GM13977 (cell line): ENCODE results near the gene GZF1.

Source experiments
- DNase-seq: peaks from one replicate; pipeline ENCODE4 v3.0.0; 2012; ENCODE audit warnings: low spot score
- CTCF ChIP-seq: IDR thresholded peaks from 2 replicates; pipeline ENCODE4 v1.5.1; 2012; ENCODE audit warnings: mild to moderate bottlenecking, control low read depth; ENCODE audit not compliant: insufficient read depth; ENCODE audit errors: extremely low read depth, missing control alignments
- in situ Hi-C: fragments of 300-500 bp; cut with MboI; formaldehyde crosslinking; loops from one replicate; pipeline ENCODE4 v1.12.0; 2022; ENCODE audit warnings: low sequenced_read_pairs, low pct_unique_long_range_greater_than_20kb, mixed read lengths, inconsistent platforms; ENCODE audit not compliant: unreplicated experiment

Gene GZF1

GRCh38 chr20:23386304-23387117, 24.5 kb downstream of the GZF1 start:
- no peak for TF ChIP-seq CTCF
- in situ Hi-C loops = no loop called here
- DNase-seq = no peak

GRCh38 chr20:23387118-23387443, 25.1 kb downstream of the GZF1 start:
- in situ Hi-C loops = no loop called here
- no peak for DNase-seq
- no peak for TF ChIP-seq CTCF

DNA sequence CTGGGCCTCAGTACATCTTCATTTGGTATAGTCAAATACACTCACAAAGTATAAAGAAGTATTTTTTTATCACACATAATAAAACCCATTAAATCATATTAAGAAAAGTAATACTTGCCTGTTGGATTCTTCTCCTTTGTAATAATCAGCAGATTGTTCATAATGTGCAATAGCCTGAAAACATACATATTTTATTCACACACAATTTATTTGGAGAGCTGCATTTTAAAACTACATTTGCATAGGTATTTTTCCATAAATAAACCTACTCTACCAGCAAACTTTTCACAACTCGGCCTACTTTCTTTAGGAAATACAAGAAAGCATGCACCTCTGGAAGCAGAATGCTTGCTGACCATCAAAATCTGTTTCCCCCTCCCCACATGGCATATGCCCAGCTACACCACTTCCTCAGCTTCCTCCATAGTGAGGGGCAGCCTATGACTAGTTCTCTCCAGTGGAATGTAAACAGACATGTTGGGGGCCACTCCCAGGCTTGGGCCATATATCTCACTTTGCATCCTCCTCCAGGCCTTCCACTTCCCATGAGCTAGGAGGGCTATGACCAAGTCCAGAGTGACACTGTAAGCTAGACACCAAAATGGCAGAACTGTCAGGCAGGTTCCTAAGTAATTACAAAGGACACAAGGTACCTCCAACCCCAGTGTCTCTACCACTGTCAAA, 28.3 kb downstream of the GZF1 start:
- in situ Hi-C loops = no loop called here
- DNase-seq = no peak
- no peak for TF ChIP-seq CTCF

DNA sequence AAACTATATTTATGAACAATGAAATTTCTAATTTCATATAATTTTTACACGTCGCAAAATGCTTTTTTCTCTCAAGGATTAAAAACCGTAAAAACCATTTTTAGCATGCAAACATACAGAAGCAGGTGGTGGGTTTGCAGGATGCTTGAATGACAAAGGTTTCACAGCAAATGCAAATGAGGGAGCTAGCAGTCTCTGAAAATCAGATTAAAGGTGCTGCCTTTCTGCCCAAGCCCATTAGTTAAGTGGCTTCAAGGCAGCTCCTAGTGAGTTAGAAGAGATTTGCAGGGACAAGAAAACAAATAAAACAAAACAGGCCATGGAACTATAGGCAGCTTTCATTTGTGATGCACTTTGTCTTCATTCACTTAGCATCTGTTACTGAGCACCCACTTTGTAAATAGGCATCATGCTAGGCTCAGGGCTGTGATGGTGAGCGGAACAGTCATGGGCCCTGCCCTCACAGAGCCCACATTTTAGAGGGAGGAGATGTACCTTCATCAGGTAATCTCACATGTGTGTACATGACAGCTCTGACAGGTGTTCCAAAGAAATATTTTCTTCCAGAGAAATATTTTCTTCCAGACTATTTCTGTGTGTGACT, 29.8 kb downstream of the GZF1 start:
- no peak for TF ChIP-seq CTCF
- no peak for DNase-seq
- in situ Hi-C loops = no loop called here

DNA sequence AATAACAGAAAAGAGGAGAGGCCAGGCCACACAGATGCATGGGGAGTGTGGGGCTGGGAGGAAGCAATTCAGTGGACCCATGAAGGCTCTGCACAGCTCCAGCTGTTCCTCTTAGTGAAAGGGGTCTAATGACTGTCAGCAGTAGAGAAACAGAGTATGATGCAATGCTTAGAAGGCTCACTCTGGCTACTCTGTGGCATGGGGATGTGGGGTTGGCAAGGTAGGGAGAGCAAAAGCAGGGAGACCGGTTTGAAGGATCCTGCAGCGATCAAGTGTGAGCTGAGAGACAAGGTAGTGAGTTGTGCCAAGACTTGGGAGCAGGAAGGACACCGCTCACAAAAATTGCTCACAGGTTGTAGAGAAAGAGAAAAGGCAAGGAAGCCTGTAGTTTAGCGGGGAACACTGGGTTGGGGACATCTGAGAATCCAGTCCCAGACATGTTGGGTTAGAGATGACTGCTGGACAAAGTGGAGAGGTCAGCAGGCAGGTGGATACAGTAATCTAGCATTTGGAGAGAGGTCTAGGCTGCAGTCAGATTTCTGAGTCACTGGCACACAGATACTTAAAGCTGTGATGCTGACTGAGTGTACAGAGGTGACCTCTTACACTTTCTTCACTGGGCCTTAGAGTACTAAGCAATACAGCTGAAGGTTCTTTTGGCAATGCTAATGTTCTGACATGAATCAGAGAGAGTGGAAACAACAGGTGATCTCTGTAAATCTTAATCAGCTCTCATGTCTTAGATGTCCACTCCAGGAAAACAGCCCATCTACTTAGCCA, 32.2 kb downstream of the GZF1 start:
- in situ Hi-C loops = no loop called here

More for the DNA sequence above, 32.2 kb downstream of the GZF1 start:
- TF ChIP-seq CTCF = no peak
- no peak for DNase-seq
